H1 (cell line): ENCODE data around the gene VIPR2.
"Not testable (repeated sequence)": the region's sequence is repeated elsewhere in the genome, so short reads cannot be mapped to it uniquely, and the experiment has no call there.

Experiments
- CREB1 ChIP-seq: IDR thresholded peaks from 2 replicates; pipeline ENCODE4 v1.6.1; 2012; ENCODE audit warnings: inconsistent platforms
- CTCF ChIP-seq, 3 experiments: IDR thresholded peaks; 1 replicate in 2 of 3; 2 replicates in 1 of 3; pipeline versions ENCODE4 v1.5.1 to v1.6.1; 2011; ENCODE audit warnings: low read length in 3 of 3, mild to moderate bottlenecking in 3 of 3, inconsistent platforms in 2 of 3, low read depth in 1 of 3, moderate library complexity in 1 of 3; ENCODE audit not compliant: insufficient read depth in 1 of 3; ENCODE audit errors: control extremely low read depth in 1 of 3
- KDM5A ChIP-seq: fragments of 200-600 bp; IDR thresholded peaks from 2 replicates; pipeline ENCODE4 v1.7.1; 2012; ENCODE audit warnings: mild to moderate bottlenecking, low read length, inconsistent platforms, mixed read lengths

GRCh38 chr7:159123793-159124192 lies 20.9 kb downstream of the VIPR2 start:
- TF ChIP-seq KDM5A; CREB1; CTCF (IDR thresholded peaks at IDR 0.05; ENCODE audit: control extremely low read depth in 1 of 3, insufficient read depth in 1 of 3, low read depth in 1 of 3, low read length in 3 of 3): not testable (repeated sequence)
